HG03060 (cell line): ENCODE measurements around the gene SH3RF3.

Experiments
- ATAC-seq: cut with Tn5 transposase; IDR thresholded peaks from one replicate; pipeline ENCODE4 v1.9.1; 2021; ENCODE audit warnings: low read depth, moderate number of reproducible peaks; ENCODE audit not compliant: unreplicated experiment

SH3RF3 gene

GRCh38 chr2:109231996-109232705 is 103.1 kb downstream of the SH3RF3 start:
- no peak for ATAC-seq

GRCh38 chr2:109232909-109233308 is 103.9 kb downstream of the SH3RF3 start:
- no peak for ATAC-seq

GRCh38 chr2:109233643-109234042 is 104.6 kb downstream of the SH3RF3 start:
- ATAC-seq, result no peak

- no peak for ATAC-seq
Measured at GRCh38 chr2:109234355-109234754, 105.3 kb downstream of the SH3RF3 start.

GRCh38 chr2:109236147-109236546 is 107.1 kb downstream of the SH3RF3 start:
- ATAC-seq, result no peak

GRCh38 chr2:109237792-109238191 is 108.8 kb downstream of the SH3RF3 start:
- no peak for ATAC-seq

- ATAC-seq, result peak; percentile 54
Measured at GRCh38 chr2:109238580-109238979, 109.6 kb downstream of the SH3RF3 start.

- ATAC-seq, result no peak
Measured at GRCh38 chr2:109239720-109240119, 110.7 kb downstream of the SH3RF3 start.

GRCh38 chr2:109242210-109242653 is 113.2 kb downstream of the SH3RF3 start:
- no peak for ATAC-seq

GRCh38 chr2:109242654-109243331 is 113.8 kb downstream of the SH3RF3 start:
- no peak for ATAC-seq

GRCh38 chr2:109243526-109244303 is 114.7 kb downstream of the SH3RF3 start:
- ATAC-seq, result no peak

- no peak for ATAC-seq
Measured at GRCh38 chr2:109244304-109244582, 115.2 kb downstream of the SH3RF3 start.

- no peak for ATAC-seq
Measured at GRCh38 chr2:109244750-109245382, 115.9 kb downstream of the SH3RF3 start.

GRCh38 chr2:109246176-109246575 is 117.2 kb downstream of the SH3RF3 start:
- no peak for ATAC-seq

- ATAC-seq, result no peak
Measured at GRCh38 chr2:109246616-109247015, 117.6 kb downstream of the SH3RF3 start.

- no peak for ATAC-seq
Measured at GRCh38 chr2:109247340-109247739, 118.3 kb downstream of the SH3RF3 start.

- ATAC-seq, result no peak
Measured at GRCh38 chr2:109247812-109248211, 118.8 kb downstream of the SH3RF3 start.

GRCh38 chr2:109248590-109248989 is 119.6 kb downstream of the SH3RF3 start:
- ATAC-seq, result no peak

GRCh38 chr2:109253217-109253616 is 124.2 kb downstream of the SH3RF3 start:
- ATAC-seq, result no peak

- ATAC-seq, result peak; percentile 78
Measured at GRCh38 chr2:109254174-109254904, 125.3 kb downstream of the SH3RF3 start.
